ENCODE data around the gene STK24.

DNA sequence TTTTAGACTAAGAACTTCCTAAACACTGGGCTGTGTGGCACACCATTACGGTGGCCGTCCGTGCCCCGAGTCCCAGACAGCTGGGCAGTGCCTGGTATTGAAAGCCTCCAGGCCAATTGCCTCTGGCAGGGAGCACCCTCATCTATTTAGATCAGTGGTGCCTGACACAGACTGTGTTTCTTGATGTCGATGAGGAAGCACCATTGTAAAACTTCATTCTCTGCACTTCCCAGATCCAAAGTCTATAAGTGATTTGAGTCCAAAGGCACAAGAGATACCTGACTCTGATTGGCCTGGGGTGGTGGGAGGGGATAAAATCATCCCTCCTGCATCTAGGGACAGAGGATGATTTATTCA is 8.5 kb upstream of the STK24 start:
- no peak for TF ChIP-seq EP300 (IDR thresholded peaks at IDR 0.05)
- no peak for TF ChIP-seq CTCF (IDR thresholded peaks at IDR 0.05)

Measured in upper lobe of left lung (tissue), 4 donors.